B cell (primary cell): ENCODE data around the gene LHX4.

Source experiments
- EZH2 ChIP-seq: IDR thresholded peaks from 2 replicates; pipeline ENCODE4 v1.6.1; 2012; ENCODE audit warnings: borderline replicate concordance, low read depth, mild to moderate bottlenecking, moderate library complexity, low read length; ENCODE audit not compliant: insufficient read depth, poor library complexity, severe bottlenecking
- TF ChIP-seq, protein P1 (sequence below): fragments of 200-600 bp; IDR thresholded peaks from one replicate; pipeline ENCODE4 v1.8.0; 2022; ENCODE audit warnings: antibody characterized with exemption, mild to moderate bottlenecking

DNA sequence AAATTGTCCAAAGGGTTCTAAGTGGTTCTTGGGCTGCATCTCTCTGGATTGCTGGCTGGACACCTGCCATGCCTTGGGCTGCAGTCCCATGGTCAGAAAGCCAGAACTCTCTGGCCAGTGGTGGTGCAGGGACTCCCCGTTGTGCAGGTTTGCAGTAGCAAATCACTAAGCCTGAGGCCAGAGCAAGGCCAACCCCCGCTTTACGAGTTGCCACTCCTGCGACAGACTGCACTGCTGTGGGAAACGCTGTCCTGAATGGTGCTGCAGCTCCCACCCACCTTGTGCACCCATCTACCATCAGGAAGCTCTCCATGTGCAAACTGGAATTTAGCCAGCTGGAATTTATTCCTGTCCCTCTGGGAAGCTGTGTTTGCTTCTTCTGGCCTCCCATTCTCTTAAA, 45.7 kb downstream of the LHX4 start:
- TF ChIP-seq, protein P1, sequence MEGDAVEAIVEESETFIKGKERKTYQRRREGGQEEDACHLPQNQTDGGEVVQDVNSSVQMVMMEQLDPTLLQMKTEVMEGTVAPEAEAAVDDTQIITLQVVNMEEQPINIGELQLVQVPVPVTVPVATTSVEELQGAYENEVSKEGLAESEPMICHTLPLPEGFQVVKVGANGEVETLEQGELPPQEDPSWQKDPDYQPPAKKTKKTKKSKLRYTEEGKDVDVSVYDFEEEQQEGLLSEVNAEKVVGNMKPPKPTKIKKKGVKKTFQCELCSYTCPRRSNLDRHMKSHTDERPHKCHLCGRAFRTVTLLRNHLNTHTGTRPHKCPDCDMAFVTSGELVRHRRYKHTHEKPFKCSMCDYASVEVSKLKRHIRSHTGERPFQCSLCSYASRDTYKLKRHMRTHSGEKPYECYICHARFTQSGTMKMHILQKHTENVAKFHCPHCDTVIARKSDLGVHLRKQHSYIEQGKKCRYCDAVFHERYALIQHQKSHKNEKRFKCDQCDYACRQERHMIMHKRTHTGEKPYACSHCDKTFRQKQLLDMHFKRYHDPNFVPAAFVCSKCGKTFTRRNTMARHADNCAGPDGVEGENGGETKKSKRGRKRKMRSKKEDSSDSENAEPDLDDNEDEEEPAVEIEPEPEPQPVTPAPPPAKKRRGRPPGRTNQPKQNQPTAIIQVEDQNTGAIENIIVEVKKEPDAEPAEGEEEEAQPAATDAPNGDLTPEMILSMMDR = no peak
- TF ChIP-seq EZH2 = no peak
